HepG2 (cell line): Measurements from ENCODE around the gene SLC4A7. TPM values are rescaled to one million over a fixed set of nuclear protein-coding genes. Genes with fewer than 3 reads are reported as not detected.

Experiments
- BRD4 ChIP-seq: sonication (generic); formaldehyde crosslinking; IDR thresholded peaks from 2 replicates; pipeline ENCODE4 v1.4.0; 2020; ENCODE audit warnings: missing genetic modification reagents
- KDM3A ChIP-seq: IDR thresholded peaks from 2 replicates; pipeline ENCODE4 v1.6.1; 2018; ENCODE audit warnings: low read depth, missing compliant biosample characterization
- KDM5A ChIP-seq: fragments of 200-600 bp; sonication (generic); IDR thresholded peaks from 2 replicates; pipeline ENCODE4 v1.7.0; 2018; ENCODE audit warnings: antibody characterized with exemption, mild to moderate bottlenecking, low read length, borderline replicate concordance
- NFKBIZ ChIP-seq: IDR thresholded peaks from 2 replicates; pipeline ENCODE4 v1.6.1; 2018; ENCODE audit warnings: missing genetic modification reagents, missing compliant biosample characterization
- NFRKB ChIP-seq: fragments of 450-650 bp; IDR thresholded peaks from 2 replicates; pipeline ENCODE4 v1.6.1; 2017
- NR2F1 ChIP-seq, 2 experiments: fragments of 450-650 bp in 1 of 2; formaldehyde crosslinking in 1 of 2; IDR thresholded peaks; 2 replicates each; pipeline versions ENCODE4 v1.5.0 to v1.6.1; 2016 to 2020; ENCODE audit warnings: mild to moderate bottlenecking in 1 of 2, missing compliant biosample characterization in 1 of 2, missing genetic modification reagents in 1 of 2, moderate library complexity in 1 of 2
- PITX1 ChIP-seq: sonication (generic); formaldehyde crosslinking; IDR thresholded peaks from 2 replicates; pipeline ENCODE4 v1.5.1; 2020; ENCODE audit warnings: mild to moderate bottlenecking, missing genetic modification reagents
- POLR2AphosphoS5 ChIP-seq: IDR thresholded peaks from 2 replicates; pipeline ENCODE4 v1.6.1; 2012; ENCODE audit warnings: low read depth, low read length
- RBAK ChIP-seq: sonication (generic); formaldehyde crosslinking; IDR thresholded peaks from 2 replicates; pipeline ENCODE4 v1.5.1; 2020; ENCODE audit warnings: mild to moderate bottlenecking, missing genetic modification reagents
- SRSF9 ChIP-seq: fragments of 200-400 bp; formaldehyde crosslinking; IDR thresholded peaks from 2 replicates; pipeline ENCODE4 v1.6.1; 2018; ENCODE audit warnings: borderline replicate concordance, mild to moderate bottlenecking, low read depth, low read length; ENCODE audit not compliant: insufficient read depth, poor library complexity, severe bottlenecking
- STAT5B ChIP-seq: sonication (generic); formaldehyde crosslinking; IDR thresholded peaks from 2 replicates; pipeline ENCODE4 v1.4.0; 2020; ENCODE audit warnings: missing genetic modification reagents
- ZBTB3 ChIP-seq: sonication (generic); formaldehyde crosslinking; IDR thresholded peaks from 2 replicates; pipeline ENCODE4 v1.4.0; 2020; ENCODE audit warnings: low read depth, mild to moderate bottlenecking, moderate library complexity, missing genetic modification reagents, borderline replicate concordance
- ZNF451 ChIP-seq: sonication (generic); formaldehyde crosslinking; IDR thresholded peaks from 2 replicates; pipeline ENCODE4 v1.5.0; 2020; ENCODE audit warnings: mild to moderate bottlenecking, missing genetic modification reagents
- ZNF543 ChIP-seq: sonication (generic); formaldehyde crosslinking; IDR thresholded peaks from 2 replicates; pipeline ENCODE4 v1.4.0; 2020; ENCODE audit warnings: mild to moderate bottlenecking, missing genetic modification reagents
- ZNF614 ChIP-seq: IDR thresholded peaks from 2 replicates; pipeline ENCODE4 v1.6.1; 2018; ENCODE audit warnings: missing biosample characterization, missing genetic modification reagents, inconsistent platforms, borderline replicate concordance
- ZNF713 ChIP-seq: sonication (generic); formaldehyde crosslinking; IDR thresholded peaks from 2 replicates; pipeline ENCODE4 v1.4.0; 2020; ENCODE audit warnings: mild to moderate bottlenecking, missing genetic modification reagents
- ZNF816 ChIP-seq: sonication (generic); formaldehyde crosslinking; IDR thresholded peaks from 2 replicates; pipeline ENCODE4 v1.8.0; 2022; ENCODE audit warnings: missing genetic modification reagents, mild to moderate bottlenecking, borderline replicate concordance
- ZSCAN9 ChIP-seq: IDR thresholded peaks from 2 replicates; pipeline ENCODE4 v1.6.1; 2016; ENCODE audit warnings: borderline replicate concordance
- polyA plus RNA-seq, 8 experiments: library from polyadenylated mRNA; depleted of rRNA in 3 of 8; stranded (reverse) in 7 of 8; unstranded in 1 of 8; fragments of >200 nt; fragmentation: Illumina TruSeq in 4 of 8; extraction: Trizol in 4 of 8; gene quantifications; 2 replicates each; pipeline versions ENCODE4 v1.2.1 to v1.2.3, GENCODE V29; 2011 to 2016; ENCODE audit warnings: low read depth in 4 of 8, missing spikeins in 1 of 8, mixed read lengths in 1 of 8; ENCODE audit not compliant: insufficient read depth in 1 of 8
- total RNA-seq, 5 experiments: library from RNA; depleted of rRNA; stranded (reverse); fragments of >200 nt; fragmentation: Illumina TruSeq; extraction: Trizol; gene quantifications; 2 replicates each; pipeline ENCODE4 v1.2.3, GENCODE V29; 2016; ENCODE audit warnings: low read depth in 1 of 5
- TF ChIP-seq, protein P1 (sequence below): sonication (generic); formaldehyde crosslinking; IDR thresholded peaks from 2 replicates; pipeline ENCODE4 v1.4.0; 2020; ENCODE audit warnings: mild to moderate bottlenecking, missing genetic modification reagents
- TF ChIP-seq, protein P2 (sequence below): IDR thresholded peaks from 2 replicates; pipeline ENCODE4 v1.6.1; 2016; ENCODE audit warnings: missing genetic modification reagents, missing compliant biosample characterization
- TF ChIP-seq, protein P3 (sequence below): sonication (generic); formaldehyde crosslinking; IDR thresholded peaks from 2 replicates; pipeline ENCODE4 v1.4.0; 2020; ENCODE audit warnings: missing genetic modification reagents, borderline replicate concordance

Gene SLC4A7
- total and polyA plus RNA-seq, 2 of the 13 experiments (the other 11 are each of a cell fraction or from before 2014, with no cell fraction given): 16.4 to 43.8 TPM

DNA sequence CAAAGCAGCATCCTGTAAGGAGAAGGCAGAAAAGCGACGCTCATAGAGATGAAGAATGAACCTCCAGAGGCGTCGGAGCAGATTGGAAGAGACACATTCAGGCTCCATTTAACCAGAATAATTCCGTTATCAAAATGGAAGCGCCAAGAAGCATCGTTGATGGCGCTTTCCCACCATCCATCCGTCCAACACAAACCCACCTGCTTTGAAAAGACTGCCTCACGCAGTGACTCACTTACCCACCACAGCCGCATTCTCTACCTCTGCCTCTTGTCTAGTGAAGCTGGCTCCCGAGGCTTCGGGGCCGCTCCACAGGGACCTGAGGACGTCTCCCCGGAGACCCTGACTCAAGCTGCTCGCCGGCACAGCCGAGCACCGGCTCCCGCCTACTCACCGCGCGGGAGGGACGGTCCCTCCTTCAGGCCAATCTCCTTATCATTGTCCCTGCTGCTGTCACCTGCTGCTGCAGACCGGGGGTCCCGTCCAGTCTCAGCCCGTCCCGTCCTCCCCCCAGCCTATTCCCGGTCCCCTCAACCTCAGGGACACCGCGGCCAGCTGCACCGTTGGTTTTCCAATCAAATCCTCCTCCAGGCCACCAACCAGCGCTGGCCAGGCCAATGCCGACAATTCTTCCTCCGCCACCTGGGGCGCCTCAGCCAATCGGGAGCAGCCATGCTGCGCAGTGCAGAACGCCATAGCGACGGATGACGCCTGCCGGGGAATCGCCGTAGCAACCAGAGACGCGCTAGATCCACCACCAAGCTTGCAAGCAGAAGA lies 115.2 kb downstream of the SLC4A7 start, which contains the start of gene NEK10 (continued):
- TF ChIP-seq ZBTB3 (CRISPR knock-in tag) (no peak), NFRKB (no peak), ZNF543 (no peak), ZSCAN9 (CRISPR knock-in tag) (no peak), STAT5B (CRISPR knock-in tag) (no peak), KDM3A (CRISPR knock-in tag) (no peak), ZNF451 (no peak), ZNF614 (peak; percentile 59; the same call in 1 of the 2 replicates), POLR2AphosphoS5 (peak; percentile 31), NFKBIZ (CRISPR knock-in tag) (no peak; the same call in 1 of the 2 replicates), RBAK (CRISPR knock-in tag) (no peak), PITX1 (CRISPR knock-in tag) (0 out of 2 replicates have a peak, but pooled peaks have one; percentile 43), ZNF713 (0 out of 2 replicates have a peak, but pooled peaks have one; percentile 29), SRSF9 (no peak), KDM5A (peak; percentile 65), BRD4 (CRISPR knock-in tag) (0 out of 2 replicates have a peak, but pooled peaks have one; percentile 20), ZNF816 (no peak), NR2F1 (CRISPR knock-in tag; IDR thresholded peaks at IDR 0.05) (no peak)
- TF ChIP-seq, protein P1, sequence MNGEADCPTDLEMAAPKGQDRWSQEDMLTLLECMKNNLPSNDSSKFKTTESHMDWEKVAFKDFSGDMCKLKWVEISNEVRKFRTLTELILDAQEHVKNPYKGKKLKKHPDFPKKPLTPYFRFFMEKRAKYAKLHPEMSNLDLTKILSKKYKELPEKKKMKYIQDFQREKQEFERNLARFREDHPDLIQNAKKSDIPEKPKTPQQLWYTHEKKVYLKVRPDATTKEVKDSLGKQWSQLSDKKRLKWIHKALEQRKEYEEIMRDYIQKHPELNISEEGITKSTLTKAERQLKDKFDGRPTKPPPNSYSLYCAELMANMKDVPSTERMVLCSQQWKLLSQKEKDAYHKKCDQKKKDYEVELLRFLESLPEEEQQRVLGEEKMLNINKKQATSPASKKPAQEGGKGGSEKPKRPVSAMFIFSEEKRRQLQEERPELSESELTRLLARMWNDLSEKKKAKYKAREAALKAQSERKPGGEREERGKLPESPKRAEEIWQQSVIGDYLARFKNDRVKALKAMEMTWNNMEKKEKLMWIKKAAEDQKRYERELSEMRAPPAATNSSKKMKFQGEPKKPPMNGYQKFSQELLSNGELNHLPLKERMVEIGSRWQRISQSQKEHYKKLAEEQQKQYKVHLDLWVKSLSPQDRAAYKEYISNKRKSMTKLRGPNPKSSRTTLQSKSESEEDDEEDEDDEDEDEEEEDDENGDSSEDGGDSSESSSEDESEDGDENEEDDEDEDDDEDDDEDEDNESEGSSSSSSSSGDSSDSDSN (CRISPR knock-in tag): peak; percentile 14; the same call in 1 of the 2 replicates
- TF ChIP-seq, protein P2, sequence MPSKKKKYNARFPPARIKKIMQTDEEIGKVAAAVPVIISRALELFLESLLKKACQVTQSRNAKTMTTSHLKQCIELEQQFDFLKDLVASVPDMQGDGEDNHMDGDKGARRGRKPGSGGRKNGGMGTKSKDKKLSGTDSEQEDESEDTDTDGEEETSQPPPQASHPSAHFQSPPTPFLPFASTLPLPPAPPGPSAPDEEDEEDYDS (CRISPR knock-in tag): no peak; the same call in 1 of the 2 replicates
- TF ChIP-seq, protein P3, sequence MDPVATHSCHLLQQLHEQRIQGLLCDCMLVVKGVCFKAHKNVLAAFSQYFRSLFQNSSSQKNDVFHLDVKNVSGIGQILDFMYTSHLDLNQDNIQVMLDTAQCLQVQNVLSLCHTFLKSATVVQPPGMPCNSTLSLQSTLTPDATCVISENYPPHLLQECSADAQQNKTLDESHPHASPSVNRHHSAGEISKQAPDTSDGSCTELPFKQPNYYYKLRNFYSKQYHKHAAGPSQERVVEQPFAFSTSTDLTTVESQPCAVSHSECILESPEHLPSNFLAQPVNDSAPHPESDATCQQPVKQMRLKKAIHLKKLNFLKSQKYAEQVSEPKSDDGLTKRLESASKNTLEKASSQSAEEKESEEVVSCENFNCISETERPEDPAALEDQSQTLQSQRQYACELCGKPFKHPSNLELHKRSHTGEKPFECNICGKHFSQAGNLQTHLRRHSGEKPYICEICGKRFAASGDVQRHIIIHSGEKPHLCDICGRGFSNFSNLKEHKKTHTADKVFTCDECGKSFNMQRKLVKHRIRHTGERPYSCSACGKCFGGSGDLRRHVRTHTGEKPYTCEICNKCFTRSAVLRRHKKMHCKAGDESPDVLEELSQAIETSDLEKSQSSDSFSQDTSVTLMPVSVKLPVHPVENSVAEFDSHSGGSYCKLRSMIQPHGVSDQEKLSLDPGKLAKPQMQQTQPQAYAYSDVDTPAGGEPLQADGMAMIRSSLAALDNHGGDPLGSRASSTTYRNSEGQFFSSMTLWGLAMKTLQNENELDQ: no peak
